GM18499 (cell line): ENCODE results near the gene UGT3A1.
A peak's percentile ranks its signal among the peaks of the same experiment; 100 is the strongest.
"Not testable (repeated sequence)": the region's sequence is repeated elsewhere in the genome, so short reads cannot be mapped to it uniquely, and the experiment has no call there.

Experiments
- ATAC-seq: cut with Tn5 transposase; IDR thresholded peaks from one replicate; pipeline ENCODE4 v1.9.1; 2021; ENCODE audit warnings: moderate number of reproducible peaks; ENCODE audit not compliant: insufficient read depth, unreplicated experiment

Gene UGT3A1

DNA sequence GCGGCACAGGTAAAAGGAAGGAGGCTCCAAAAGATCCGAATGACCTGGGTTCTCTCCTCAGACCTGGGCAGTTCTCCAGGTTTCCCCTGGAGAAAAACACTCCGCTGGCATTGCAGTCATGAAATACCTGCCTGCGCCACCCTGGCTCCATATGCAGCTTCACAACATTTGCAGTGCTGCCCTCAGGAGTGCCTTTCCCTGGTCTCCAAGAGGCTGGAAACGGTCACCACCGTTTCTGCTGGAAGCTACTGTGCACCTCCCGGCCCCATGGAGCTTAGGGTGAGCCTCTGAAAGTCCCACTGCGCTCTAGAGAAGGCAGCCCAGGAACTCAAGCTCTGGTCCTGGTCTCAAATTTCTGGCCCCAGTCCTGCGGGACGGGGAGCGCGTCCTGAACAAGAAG lies 670 bp downstream of the UGT3A1 start:
- ATAC-seq: no peak

DNA sequence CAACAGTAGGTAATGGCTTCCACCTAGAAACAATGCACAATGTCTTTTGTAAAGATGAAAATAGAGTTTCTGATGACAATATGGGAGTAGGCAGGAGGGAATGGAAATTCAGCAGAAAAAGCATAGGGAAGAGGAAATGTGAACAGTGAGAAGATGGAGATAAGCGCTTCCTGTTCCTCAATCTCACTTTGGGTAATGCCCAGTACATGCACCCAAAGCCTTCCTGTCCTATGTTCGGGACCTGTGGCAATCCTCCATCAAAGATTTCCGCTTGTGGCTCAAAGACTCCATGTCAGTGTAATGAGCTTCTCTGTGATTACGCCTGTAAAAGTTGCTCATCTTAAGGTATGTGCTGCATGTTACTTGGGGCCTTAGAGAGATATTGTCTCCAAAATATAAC lies 2.7 kb downstream of the UGT3A1 start:
- no peak for ATAC-seq

DNA sequence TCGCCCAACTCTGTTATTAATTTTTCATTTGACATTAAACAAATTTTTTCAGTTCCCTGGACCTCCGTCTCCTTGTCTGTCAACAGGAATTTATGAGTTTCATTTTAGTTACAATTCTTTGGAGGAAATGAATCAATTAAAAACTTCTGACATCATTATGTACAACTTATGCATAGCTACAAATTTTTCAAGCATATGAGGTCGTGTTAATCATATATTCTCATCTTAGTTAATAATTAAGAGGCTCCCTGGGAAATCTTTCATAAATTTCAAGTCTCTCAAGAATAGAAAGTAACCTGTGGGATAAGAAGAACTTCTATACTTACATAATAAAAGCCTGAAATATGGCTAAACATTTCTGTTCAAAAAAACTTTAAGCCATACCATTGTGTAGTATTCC lies 3.4 kb downstream of the UGT3A1 start:
- no peak for ATAC-seq

DNA sequence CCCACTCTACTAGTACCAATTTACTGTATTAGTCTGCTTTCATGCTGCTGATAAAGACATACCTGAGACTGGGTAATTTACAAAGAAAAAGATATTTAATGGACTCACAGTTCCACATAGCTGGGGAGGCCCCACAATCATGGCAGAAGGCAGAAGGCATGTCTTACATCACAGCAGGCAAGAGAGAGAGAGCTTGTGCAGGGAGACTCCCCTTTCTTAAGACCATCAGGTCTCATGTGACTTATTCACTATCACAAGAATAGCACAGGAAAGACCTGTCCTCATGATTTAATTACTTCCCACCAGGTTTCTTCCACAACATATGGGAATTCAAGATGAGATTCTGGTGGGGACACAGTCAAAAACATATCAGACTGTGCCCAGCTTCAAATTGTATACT lies 11.5 kb downstream of the UGT3A1 start:
- ATAC-seq: no peak

DNA sequence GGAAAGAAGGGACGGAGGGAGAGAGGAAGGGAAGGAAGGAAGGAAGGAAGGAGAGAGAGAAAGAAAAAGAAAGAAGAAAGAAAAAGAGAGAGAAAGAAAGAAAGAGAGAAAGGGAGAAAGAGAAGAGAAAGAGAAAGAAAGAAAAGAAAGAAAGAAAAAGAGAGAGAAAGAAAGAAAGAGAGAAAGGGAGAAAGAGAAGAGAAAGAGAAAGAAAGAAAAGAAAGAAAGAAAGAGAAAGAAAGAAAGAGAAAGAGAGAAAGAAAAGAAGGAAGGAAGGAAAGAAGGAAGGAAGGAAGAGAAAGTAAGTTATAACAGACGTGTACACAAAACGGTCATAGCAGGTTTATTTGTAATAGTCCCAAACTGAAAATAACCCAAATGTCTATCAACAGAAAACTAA lies 14.3 kb downstream of the UGT3A1 start:
- not testable (repeated sequence) for ATAC-seq

DNA sequence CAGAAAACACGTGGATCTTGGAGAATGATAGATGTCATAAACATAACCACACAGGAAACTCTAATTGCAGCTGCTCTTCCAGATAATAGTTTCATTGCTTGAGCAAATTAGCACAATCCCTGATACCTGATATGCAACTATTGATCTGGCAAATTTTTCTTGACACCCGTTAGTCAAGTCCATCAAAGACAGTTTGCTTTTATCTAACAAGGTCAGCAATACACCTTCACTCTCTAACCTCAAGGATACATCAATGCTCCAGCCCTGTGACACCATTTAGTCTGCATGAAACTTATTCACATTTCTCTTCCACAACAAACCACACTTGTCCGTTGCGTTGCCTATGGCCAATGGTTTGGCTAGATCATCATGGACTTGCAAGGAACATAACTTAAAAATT lies 16.6 kb downstream of the UGT3A1 start:
- ATAC-seq: no peak

DNA sequence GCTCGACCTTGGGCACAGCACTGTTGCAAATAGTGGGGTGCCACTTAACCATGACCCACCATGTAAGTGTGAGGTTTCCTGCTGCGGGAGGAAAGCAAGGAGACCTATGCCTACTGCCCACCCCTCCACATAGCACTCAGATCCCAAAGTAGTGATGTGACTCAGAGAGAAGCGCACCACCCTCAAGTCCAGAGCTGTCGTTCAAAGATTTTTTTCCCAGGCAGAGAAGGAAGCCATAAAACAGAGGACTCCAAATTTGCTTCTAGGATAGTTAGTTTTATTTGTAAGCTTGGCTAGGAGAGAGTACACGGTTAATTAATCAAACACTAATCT lies 19.3 kb downstream of the UGT3A1 start:
- no peak for ATAC-seq

DNA sequence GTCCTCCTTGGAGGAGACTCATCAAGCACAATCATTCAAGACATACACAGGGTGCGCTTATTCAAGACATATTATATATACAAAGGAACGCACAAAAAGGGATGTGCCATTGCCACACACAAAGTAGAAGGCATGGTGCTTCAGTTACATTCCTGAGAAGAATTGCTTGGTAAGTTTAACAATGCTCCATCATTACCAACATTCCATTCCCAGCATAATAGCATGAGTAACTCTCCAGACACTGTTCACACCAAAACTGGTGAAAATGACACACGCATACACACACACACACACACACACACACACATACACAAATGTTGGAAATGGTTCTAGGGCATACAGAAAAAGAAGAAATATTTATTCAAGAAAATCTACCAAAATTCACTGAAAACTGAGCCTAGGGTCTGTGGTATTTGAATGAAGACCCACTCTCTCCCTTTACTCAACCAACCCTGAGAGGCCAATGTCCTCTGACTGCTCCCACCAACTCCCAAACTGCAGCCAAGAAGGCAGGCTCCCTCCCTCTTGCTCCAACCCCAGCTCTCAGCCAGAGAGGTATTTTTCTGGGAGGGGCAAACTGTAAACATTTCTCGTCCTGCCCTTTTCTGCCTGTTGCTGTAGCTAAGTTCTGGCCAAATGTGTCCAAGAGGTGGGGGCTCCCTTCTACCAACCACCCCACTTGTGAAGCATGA lies 19.9 kb downstream of the UGT3A1 start:
- no peak for ATAC-seq

DNA sequence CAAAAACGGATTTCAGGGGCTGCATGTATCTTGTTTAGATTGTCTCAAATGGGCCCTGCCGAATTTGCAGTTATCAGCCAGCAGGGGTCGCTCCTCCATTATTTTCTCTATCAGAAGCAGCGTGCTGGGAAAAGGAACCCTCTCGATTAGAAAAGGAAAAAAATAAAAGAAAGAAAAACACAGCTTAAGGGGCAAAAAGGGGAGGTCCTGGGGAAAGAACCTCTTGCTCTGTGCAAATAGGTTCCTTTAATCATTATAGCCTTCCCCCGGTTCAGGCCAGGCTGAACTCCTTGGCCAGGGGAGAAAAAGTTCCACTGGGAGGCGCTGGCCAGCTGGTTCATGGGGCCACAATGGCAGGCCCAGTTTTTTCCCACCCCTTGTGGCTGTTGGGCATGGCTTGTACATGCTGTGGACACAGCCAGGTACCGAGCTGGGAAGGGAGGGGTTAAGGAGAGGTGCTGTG lies 27.8 kb downstream of the UGT3A1 start:
- ATAC-seq: no peak

DNA sequence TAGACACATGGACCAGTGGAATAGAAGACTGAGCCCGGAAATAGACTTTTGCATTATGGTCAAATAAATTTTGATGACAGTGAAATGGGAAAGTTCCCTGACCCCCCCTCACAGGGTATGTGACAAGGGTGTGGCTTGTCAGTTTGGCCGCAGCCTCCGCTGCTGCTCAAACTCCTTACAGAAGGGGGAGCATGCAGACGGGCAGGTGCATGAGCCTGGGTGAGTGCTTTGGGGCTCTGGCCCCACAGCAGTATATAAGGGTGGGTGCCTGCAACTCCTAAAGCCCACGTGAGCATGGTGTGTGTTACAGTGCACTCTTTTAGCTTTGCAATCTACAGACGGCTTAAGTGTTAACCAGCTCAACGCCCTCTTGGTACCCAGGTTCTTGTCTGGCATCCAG lies 30.9 kb downstream of the UGT3A1 start:
- no peak for ATAC-seq

DNA sequence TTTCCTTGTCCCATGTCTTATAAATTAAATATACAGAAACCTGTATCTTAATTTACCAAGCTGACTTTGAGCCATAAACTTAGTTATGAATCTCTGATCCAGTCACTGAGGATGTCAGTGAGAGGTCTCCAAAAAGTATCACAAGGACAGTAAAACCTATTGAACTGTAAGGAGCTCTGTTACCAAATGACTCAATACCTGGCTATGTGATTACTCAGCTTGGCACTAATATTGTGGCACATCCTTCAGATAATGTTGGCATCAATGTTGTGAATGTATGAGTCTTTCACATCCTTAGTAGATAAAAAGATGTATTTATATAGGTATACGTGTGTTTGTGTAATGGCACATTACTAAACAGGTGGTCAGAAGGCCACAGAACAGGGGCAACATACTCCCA lies 34.8 kb downstream of the UGT3A1 start:
- no peak for ATAC-seq

DNA sequence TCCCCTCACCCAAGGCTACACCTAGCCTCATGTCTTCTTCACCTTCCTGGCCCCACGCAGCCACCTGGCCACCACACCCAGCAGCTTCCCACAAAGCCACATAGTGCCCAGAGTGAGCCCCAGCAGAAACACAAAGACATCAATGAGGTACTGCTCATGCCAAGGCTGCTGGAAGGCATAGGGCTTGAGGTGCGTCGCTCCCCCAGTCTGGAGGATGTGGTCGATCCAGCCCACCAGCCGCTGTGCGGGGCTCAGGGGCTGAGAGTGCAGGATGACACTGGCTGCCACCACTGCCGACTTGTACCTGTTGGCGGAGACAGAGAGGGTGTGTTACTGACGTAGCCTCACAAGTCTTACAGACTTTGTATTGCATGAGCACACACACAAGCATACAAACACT lies 37.0 kb downstream of the UGT3A1 start:
- ATAC-seq: no peak

DNA sequence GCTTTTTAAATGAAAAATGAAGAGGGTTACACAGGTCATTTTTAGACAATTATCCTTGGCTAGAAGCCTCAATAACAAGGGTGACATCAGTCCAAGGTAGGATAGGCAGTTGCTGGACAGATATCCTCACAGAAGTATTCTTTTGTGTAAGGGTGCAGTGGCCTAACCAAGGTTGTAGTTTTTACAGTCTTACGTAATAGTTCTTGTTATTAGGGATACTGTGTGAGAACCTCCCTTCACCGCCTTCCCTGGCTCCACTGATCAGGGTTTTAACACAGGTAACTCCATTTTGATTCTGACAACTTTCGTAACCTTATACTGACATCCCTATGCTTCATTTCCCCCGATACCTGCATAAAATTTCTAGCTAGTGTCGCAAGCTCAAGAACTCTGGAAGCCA lies 44.1 kb downstream of the UGT3A1 start:
- ATAC-seq: no peak

DNA sequence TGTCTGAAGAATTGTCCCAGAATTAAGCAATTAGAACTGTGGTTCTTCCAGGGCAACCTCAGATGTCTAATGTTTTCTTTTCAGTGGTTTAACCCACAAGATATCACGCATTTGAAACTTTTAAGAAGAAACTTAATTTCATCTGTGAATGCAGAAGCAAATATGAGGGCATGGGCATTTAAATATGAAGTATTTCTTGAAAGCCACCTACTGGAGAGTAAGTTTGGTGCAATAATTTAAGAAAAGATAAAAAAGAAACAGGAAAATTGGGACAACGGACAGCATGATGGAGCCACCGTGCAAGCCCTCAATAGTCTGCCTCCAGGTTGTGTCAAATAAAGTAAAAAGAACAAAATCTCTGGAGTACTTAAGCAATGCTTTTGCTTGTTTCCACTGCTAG lies 51.6 kb downstream of the UGT3A1 start:
- no peak for ATAC-seq

DNA sequence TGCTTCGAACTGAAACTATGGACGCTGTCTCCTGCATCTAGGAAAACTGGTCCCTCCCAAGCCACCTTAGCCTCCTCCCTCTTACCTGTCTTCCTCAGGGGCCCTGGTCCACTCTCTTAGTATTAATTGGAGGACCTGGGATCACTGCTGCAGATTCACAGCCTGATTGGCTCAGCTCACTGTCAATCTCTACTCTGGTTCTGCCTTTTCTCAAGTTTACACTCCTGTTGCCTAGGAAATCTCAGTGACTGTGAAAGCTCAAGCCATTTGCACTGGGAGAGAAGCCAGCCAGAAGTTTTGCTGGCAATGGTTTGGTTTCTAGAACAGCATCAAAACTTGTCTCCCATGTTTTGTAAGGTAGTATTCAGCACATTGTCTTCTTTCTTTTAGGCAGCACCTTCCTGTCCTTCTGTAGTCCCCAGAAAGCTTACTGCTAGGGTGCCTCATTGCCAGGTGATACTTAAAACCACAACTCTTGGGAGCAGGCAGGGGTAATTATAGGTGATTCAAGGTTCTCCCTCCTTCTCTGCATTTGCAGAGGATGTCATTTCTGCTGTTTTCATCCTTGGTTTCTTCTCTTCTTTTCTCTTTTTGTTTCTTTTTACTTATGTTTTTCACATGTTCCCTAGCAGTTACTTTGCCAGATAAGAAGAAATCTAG lies 52.5 kb downstream of the UGT3A1 start, which contains the start of gene CAPSL:
Gene CAPSL, minus strand, starts transcription at position 55 of the 660 bp plus-strand sequence. CDS start 17,502 bp downstream, outside the sequence.
- no peak for ATAC-seq

DNA sequence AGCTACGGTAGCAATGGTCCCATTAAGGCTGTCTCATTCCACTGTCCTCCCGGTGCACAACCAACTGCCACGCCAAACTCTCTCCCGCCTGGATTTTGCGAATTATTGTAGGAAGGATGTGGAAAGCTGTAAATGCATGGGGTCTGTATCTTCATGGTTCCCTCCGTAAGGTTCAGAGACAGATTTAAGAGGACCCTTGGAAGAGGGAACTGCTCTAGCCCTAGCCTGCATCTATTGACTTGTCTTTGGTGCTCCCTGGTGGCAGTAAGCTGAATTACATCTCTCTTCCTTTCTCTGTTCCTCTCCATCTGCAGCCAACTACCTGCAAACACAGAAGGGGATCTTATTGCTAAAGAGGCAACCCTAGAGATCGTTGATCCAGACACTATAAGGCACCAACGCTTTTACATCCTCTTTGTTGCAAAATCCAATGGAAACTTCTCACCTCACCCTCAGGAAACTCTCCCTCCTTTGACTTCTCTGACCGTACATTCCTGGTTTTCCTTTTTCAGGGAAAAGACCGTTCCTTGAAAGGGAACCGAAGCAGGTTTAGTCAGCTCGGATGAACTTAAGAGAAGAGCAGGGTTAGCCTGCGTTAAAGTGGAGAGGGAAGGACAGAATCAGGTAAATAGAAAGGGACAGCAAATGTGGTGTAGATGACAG lies 64.7 kb downstream of the UGT3A1 start:
- ATAC-seq: no peak

DNA sequence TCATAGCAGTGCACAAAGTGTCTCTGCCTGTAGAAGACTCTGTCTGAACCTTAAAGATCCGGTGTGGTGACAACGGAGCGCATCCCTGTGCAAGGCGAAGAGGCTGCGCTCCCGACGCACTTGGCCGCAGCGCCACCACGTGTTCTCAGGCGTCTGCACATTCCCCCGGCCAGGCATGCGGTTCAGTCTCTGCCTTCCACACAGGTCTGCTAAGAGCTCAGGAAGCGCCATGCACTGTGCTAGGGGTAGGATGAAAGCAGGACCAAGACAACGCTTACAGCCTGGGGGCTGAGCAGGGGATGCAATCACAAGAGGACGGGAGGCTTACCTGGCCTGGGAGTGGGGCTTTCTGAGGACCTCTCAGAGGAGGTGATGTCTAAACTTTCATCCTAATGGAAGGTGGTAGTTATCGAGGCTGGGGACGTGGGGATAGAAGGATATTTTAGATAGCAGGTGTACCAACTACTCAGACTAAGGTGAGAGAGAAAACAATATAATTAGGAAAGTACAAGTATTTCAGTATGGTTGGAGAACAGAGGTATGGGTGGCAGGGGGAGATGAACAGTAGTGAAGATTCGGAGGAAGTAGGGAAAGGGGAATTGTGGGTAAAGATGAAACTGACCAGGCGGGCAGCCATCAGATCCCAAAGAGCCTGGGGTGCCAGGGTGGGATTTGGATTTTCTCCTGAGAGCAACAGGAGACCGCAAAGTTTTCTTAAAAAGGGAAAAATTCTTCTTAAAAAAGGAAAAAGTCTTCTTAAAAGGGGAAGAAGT lies 66.1 kb downstream of the UGT3A1 start:
- ATAC-seq: peak; percentile 81

DNA sequence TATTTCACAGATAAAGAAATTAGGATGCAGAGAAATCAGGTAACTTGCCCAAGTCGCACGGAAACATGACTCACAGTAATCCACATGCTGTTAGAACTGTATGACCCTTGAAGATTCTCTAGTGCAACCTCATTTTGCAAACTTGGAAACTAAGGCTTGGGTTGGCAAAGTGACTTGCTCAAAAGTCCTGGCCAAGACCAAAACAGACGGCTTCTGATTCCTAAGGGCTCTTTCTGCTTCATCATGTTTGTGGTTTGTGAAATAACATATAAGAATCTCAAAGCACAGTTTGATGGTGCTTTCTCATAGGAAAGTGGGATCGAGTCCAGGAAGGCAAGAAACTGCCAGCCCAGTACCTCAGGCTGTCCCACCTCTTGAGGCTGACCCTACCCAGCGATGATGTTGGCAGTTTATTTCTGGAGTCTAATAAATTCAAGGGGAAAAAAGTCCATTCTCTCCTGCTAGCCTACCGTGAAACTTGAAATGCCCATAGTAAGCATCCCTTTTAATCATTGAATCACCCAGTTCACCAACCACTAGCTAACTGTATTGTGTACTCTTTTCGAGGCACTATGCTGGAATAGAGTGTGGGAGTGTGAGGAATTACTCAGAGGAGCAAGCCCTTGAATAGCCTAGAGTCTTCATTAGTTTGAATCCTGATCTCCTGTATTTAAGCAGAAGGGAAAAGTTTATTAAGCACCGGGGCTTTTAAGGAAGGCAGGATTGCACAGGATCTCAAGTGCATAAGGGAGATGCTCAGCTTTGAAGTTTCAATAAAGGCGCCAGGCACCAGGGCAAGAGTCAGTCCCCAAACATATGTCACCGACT lies 66.9 kb downstream of the UGT3A1 start:
- no peak for ATAC-seq

DNA sequence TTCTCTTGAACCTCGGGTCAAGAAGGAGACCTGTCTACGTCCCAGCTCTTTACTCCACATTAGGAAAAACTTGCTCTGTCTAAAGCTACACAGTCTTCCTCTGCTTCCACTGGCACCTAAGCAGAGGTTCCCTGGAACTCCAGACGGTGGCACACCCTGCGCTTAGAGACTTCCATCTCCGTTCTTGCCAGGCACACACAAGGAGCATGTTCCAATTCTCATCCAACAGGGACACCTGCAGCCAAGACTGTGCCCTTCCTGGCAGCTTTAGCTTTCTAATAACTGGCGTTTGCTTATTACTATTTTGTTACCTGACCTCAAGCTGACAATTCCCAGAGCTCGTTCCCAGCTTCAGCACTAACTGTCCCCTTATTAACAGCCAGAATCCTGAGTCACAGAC lies 68.7 kb downstream of the UGT3A1 start:
- no peak for ATAC-seq

DNA sequence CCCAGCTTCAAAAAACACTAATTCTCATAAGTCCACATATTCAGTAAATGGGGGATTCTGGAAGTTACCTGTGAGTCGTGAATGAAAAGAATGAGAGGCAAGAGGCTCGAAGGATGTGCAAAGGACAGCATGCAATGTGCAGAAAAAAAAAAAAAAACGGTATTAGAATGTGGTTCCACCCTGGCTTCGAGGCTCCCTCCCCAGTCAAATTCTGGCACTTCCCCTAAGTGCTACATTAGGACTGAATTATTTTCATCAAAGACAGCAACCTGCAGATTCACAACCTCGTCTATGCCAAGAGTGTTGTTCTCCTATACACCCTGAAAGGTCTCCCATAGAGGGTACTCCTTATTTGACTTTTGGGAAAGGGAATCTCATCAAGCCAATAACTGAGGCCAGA lies 69.3 kb downstream of the UGT3A1 start:
- no peak for ATAC-seq
